ENCODE data around the gene PXMP2.

PXMP2 gene

DNA sequence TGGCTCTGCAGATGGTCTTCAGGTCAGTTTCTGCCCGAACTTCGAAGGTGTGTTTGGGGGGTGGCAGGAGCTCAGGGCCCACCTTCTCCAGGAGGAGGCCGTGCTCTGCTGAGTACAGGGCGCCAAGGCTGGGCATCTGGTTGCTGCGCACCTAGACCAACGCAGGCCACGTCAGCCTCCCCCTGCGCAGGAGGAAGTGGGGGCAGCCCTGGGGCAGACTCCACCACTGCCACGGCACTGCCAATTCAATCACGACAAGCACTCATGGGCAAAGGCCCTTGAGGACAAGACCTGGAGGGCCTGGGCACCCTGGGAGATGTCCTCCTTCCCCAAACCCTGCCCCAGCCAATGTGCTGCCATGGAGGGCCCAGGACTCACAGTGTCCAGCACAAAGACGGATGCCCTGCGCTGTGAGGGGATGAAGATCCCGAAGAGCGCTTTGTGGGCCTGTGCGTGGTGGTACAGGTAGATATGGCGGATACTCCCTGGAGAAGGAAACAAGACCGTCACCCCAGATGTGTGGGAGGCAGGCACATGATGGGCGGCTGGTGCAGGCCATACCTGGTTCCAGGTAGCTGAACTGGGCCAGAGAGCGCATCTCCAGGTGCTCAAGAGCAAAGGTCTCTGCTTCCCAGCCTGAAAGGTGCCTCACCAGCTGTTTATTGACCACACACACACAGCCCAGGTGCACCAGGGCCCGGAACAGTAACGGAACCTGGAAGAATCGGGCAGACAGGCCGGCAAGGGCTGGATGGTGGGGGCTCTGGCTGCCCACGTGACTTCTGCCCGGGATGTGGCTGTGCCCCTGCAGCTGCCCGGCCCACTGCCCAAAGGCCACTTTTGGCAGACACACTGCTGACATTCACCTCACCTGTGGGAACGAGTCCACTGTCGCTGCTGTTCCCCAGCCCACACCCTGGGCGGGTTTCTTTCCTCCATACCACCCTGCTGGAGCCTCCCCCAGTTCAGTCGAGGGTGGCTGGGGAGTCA lies 44.2 kb upstream of the PXMP2 start:
- TF ChIP-seq CTCF (IDR thresholded peaks at IDR 0.05; ENCODE audit: extremely low read depth, missing control alignments) = no peak

GRCh38 chr12:132646850-132647249 lies 40.5 kb upstream of the PXMP2 start:
- TF ChIP-seq CTCF (IDR thresholded peaks at IDR 0.05; ENCODE audit: extremely low read depth, missing control alignments) = no peak
- no peak for DNase-seq (ENCODE audit: low spot score)

More for the DNA sequence above, 44.2 kb upstream of the PXMP2 start:
- DNase-seq (ENCODE audit: low spot score) = no peak

DNA sequence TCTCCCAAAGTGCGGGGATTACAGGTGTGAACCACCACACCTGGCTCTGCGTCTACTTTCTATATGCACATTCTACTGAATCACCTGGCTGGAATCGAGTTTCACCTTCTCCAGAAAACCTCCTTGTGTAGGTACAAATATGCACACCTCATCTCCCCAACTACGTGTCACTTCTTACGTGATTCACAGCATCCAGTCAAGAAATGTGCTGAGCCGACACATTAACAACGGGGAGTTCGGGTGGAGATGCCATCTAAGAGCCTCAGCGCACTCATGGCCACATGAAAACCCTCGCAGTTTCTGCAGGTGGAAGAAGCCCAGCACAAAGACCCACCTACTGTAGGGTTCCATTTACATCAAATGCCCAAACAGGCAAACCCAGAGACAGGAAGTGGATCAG lies 39.5 kb upstream of the PXMP2 start:
- no peak for DNase-seq (ENCODE audit: low spot score)

DNA sequence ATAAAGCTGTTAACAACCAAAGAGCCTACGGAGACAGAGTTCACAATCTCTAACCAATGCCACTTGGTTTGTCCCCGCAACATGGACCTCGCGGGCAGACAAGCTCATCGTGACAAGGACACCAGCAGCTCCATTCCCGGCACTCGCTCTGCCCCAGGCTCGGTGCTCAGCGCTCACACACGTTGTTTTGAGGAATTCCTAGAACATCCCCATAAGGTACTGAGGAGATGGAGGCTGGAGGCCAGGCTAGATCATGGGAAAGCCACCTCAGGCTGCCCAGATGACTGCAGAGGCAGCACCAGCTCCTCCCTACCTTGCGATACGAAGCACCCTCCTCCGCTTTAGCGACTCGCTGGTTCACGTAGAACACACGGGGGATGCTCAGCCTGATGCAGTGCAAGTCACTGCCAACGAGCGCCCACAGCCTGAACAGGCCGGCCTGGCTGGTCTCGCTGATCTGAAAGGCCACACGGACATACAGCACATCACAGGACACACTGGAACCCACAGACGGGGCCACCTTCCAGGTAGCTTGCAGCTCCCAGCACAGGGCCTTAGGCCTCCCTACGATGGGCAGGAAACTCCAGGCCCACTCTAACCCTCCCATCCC lies 38.7 kb upstream of the PXMP2 start:
- DNase-seq (ENCODE audit: low spot score) = no peak
- no peak for TF ChIP-seq CTCF (IDR thresholded peaks at IDR 0.05; ENCODE audit: extremely low read depth, missing control alignments)

More for the DNA sequence above, 39.5 kb upstream of the PXMP2 start:
- TF ChIP-seq CTCF (IDR thresholded peaks at IDR 0.05; ENCODE audit: extremely low read depth, missing control alignments) = no peak

- no peak for TF ChIP-seq CTCF (IDR thresholded peaks at IDR 0.05; ENCODE audit: extremely low read depth, missing control alignments)
- DNase-seq (ENCODE audit: low spot score) = no peak
Measured at GRCh38 chr12:132649226-132649945, 38.0 kb upstream of the PXMP2 start.

- TF ChIP-seq CTCF (IDR thresholded peaks at IDR 0.05; ENCODE audit: extremely low read depth, missing control alignments) = no peak
- DNase-seq (ENCODE audit: low spot score) = no peak
Measured at GRCh38 chr12:132651444-132652100, 35.8 kb upstream of the PXMP2 start.
